ENCODE results near the gene CLIC3.

CLIC3 gene

GRCh38 chr9:136980669-136981478 is 15.5 kb downstream of the CLIC3 start:
- no peak overlapping the region for H3K4me3 ChIP-seq (replicated peaks in 1 of 2; ENCODE audit: low read depth in 2 of 2, low read length in 2 of 2)
- no peak for TF ChIP-seq CTCF (IDR thresholded peaks at IDR 0.05; ENCODE audit: low read depth, low read length)
- no peak for DNase-seq (ENCODE audit: low read depth in 2 of 2)

GRCh38 chr9:136979769-136980587 is 16.4 kb downstream of the CLIC3 start:
- H3K4me3 ChIP-seq (replicated peaks in 1 of 2; ENCODE audit: low read depth in 2 of 2, low read length in 2 of 2) = no peak overlapping the region
- no peak for TF ChIP-seq CTCF (IDR thresholded peaks at IDR 0.05; ENCODE audit: low read depth, low read length)
- no peak for DNase-seq (ENCODE audit: low read depth in 2 of 2)

GRCh38 chr9:136978865-136979544 is 17.4 kb downstream of the CLIC3 start:
- TF ChIP-seq CTCF (IDR thresholded peaks at IDR 0.05; ENCODE audit: low read depth, low read length) = no peak
- no peak overlapping the region for H3K4me3 ChIP-seq (replicated peaks in 1 of 2; ENCODE audit: low read depth in 2 of 2, low read length in 2 of 2)
- DNase-seq (ENCODE audit: low read depth in 2 of 2) = no peak

GRCh38 chr9:136978073-136978864 is 18.1 kb downstream of the CLIC3 start:
- TF ChIP-seq CTCF (IDR thresholded peaks at IDR 0.05; ENCODE audit: low read depth, low read length) = no peak
- peak; percentile 52 to 76 for DNase-seq (ENCODE audit: low read depth in 2 of 2)

GRCh38 chr9:136977649-136978072 is 18.7 kb downstream of the CLIC3 start:
- peak overlapping the region; percentile 50 to 60 for H3K4me3 ChIP-seq (replicated peaks in 1 of 2; ENCODE audit: low read depth in 2 of 2, low read length in 2 of 2)
- no peak for TF ChIP-seq CTCF (IDR thresholded peaks at IDR 0.05; ENCODE audit: low read depth, low read length)
- DNase-seq (ENCODE audit: low read depth in 2 of 2) = no peak

More at GRCh38 chr9:136978073-136978864, 18.1 kb downstream of the CLIC3 start:
- peak overlapping the region; percentile 50 to 60 for H3K4me3 ChIP-seq (replicated peaks in 1 of 2; ENCODE audit: low read depth in 2 of 2, low read length in 2 of 2)

- DNase-seq (ENCODE audit: low read depth in 2 of 2) = peak in 1 of 2 donors; percentile 80
- peak within 1 kb of the TSS; percentile 50 to 60 for H3K4me3 ChIP-seq (replicated peaks in 1 of 2; ENCODE audit: low read depth in 2 of 2, low read length in 2 of 2)
- no peak for TF ChIP-seq CTCF (IDR thresholded peaks at IDR 0.05; ENCODE audit: low read depth, low read length)
Observed at GRCh38 chr9:136977223-136977622, 19.1 kb downstream of the CLIC3 start, which contains the start of gene PTGDS. Gene PTGDS, plus strand, starts transcription at chr9:136977504. Its CDS starts 75 bp downstream, at chr9:136977579.

All from cardiac fibroblast (primary cell).